ENCODE data around the gene CCDC149. TPM values are rescaled to one million over a fixed set of nuclear protein-coding genes. Genes with fewer than 3 reads are reported as not detected.

The CCDC149 gene
- total RNA-seq, 4 donors from 2014 or later = 2.8 to 10.0 (median 4.8) TPM

DNA sequence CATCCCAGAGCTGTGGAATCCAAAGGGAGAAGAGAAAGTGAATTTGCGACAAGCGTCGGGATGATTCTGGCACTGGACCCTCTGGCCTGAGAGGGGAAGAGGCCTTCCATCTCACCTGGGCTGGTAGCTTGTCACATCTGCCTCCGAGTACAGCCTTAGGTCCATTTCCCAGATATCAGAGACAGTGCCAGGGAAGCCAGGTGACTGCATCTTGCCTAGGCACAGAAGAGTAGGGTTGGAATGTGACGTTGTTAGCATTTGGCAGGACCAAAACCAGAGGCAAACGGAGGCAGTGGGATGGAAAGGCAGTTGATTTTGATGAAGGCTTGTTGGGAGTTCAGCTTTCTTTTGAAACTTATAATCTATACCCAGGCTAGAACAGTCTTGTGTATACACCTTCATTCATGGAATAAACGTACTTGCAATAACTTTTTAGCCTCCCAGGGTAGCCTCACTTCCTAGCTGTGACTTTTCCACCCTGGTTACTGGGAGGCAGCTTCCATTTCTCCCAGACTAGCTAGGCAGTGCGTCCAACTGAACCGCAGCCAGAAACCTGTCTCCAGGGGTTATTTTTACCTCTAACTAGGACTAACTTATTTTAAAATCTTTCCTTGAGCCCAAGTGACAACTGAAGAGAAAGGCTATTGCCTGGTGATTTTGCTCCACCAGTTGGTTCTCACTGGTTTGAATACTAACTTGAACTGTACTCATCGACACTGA is 111.5 kb downstream of the CCDC149 start:
- Histone ChIP-seq H3K4me1 (peaks cover 13 to 15% of the 10 kb centered on the region in 2 donors), H3K9me3 (no peaks in the 10 kb centered on the region), H3K27ac (no peak overlapping the region), H3K36me3 (no peaks in the 10 kb centered on the region), H3K4me3 (peak overlapping the region; percentile 33 to 44 (median 38)), H3K27me3 (peaks cover 0 to 13% (median 0%) of the 10 kb centered on the region in 3 donors)
- DNase-seq (no peak), ATAC-seq (peak in 1 of 2 donors; percentile 57)
- TF ChIP-seq, protein P1, sequence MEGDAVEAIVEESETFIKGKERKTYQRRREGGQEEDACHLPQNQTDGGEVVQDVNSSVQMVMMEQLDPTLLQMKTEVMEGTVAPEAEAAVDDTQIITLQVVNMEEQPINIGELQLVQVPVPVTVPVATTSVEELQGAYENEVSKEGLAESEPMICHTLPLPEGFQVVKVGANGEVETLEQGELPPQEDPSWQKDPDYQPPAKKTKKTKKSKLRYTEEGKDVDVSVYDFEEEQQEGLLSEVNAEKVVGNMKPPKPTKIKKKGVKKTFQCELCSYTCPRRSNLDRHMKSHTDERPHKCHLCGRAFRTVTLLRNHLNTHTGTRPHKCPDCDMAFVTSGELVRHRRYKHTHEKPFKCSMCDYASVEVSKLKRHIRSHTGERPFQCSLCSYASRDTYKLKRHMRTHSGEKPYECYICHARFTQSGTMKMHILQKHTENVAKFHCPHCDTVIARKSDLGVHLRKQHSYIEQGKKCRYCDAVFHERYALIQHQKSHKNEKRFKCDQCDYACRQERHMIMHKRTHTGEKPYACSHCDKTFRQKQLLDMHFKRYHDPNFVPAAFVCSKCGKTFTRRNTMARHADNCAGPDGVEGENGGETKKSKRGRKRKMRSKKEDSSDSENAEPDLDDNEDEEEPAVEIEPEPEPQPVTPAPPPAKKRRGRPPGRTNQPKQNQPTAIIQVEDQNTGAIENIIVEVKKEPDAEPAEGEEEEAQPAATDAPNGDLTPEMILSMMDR (IDR thresholded peaks at IDR 0.05 in 4 of 5, conservative IDR thresholded peaks at IDR 0.05 in 1 of 5) = no peak
- TF ChIP-seq POLR2A (IDR thresholded peaks at IDR 0.05) = no peak
- intact Hi-C loops (cut with DNase I; ENCODE audit: low total_unique reads) = no loop called here
- in situ Hi-C loops (cut with MboI; ENCODE audit: low sequenced_read_pairs in 4 of 4) = no loop called here

DNA sequence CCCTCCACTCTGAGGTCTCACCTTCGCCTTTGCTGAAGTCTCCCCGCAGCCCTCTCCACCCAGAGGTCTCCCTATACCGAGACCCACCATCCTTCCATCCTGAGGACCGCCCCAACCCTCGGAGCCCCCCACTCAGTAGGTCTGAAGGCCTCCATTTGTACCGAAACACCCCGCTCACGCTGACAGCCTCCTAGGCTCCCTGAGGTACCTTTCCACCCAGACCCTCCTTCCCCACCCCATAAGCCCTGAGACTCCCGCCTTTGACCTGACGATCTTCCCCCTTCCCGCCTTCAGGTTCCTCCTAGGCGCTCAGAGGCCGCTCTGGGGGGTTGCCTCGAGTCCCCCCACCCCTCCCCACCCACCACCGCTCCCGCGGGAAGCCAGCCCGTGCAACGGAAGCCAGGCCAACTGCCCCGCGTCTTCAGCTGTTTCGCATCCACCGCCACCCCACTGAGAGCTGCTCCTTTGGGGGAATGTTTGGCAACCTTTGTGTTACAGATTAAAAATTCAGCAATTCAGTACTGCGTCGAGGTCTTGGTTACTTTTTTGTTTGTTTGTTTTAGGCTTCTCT is 112.4 kb downstream of the CCDC149 start:
- Histone ChIP-seq H3K4me3 (peak overlapping the region; percentile 33 to 44 (median 38)), H3K27ac (no peak overlapping the region), H3K36me3 (no peaks in the 10 kb centered on the region), H3K4me1 (peaks cover 14 to 15% of the 10 kb centered on the region in 2 donors), H3K9me3 (no peaks in the 10 kb centered on the region), H3K27me3 (peaks cover 0 to 13% (median 0%) of the 10 kb centered on the region in 3 donors)
- in situ Hi-C loops (cut with MboI; ENCODE audit: low sequenced_read_pairs in 4 of 4) (no loop called here), intact Hi-C loops (cut with DNase I; ENCODE audit: low total_unique reads) (no loop called here)
- ATAC-seq (no peak), DNase-seq (no peak)
- TF ChIP-seq POLR2A (IDR thresholded peaks at IDR 0.05) = no peak
- TF ChIP-seq, protein P1 (IDR thresholded peaks at IDR 0.05 in 4 of 5, conservative IDR thresholded peaks at IDR 0.05 in 1 of 5) = no peak

DNA sequence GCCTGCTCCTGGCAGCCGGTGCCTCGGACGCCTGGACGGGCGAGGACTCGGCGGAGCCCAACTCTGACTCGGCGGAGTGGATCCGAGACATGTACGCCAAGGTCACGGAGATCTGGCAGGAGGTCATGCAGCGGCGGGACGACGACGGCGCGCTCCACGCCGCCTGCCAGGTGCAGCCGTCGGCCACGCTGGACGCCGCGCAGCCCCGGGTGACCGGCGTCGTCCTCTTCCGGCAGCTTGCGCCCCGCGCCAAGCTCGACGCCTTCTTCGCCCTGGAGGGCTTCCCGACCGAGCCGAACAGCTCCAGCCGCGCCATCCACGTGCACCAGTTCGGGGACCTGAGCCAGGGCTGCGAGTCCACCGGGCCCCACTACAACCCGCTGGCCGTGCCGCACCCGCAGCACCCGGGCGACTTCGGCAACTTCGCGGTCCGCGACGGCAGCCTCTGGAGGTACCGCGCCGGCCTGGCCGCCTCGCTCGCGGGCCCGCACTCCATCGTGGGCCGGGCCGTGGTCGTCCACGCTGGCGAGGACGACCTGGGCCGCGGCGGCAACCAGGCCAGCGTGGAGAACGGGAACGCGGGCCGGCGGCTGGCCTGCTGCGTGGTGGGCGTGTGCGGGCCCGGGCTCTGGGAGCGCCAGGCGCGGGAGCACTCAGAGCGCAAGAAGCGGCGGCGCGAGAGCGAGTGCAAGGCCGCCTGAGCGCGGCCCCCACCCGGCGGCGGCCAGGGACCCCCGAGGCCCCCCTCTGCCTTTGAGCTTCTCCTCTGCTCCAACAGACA is 113.1 kb downstream of the CCDC149 start:
- TF ChIP-seq POLR2A (IDR thresholded peaks at IDR 0.05) = no peak
- TF ChIP-seq, protein P1 (IDR thresholded peaks at IDR 0.05 in 4 of 5, conservative IDR thresholded peaks at IDR 0.05 in 1 of 5) = no peak
- in situ Hi-C loops (cut with MboI; ENCODE audit: low sequenced_read_pairs in 4 of 4) = loop anchor here in 2 of 4 donors (25.0 kb wide), 1 partner anchor 312 kb away; no protein-coding TSS in a partner anchor
- ATAC-seq = no peak
- DNase-seq = no peak
- Histone ChIP-seq H3K27me3 (peaks cover 0 to 13% (median 0%) of the 10 kb centered on the region in 3 donors), H3K4me1 (peaks cover 20% of the 10 kb centered on the region in 2 donors), H3K27ac (no peak overlapping the region), H3K4me3 (peak overlapping the region; percentile 33 to 44 (median 38)), H3K9me3 (no peaks in the 10 kb centered on the region), H3K36me3 (no peaks in the 10 kb centered on the region)
- intact Hi-C loops (cut with DNase I; ENCODE audit: low total_unique reads) = loop anchor here (10.0 kb wide), 1 partner anchor 315 kb away; no protein-coding TSS in a partner anchor

- H3K4me3 ChIP-seq = peak overlapping the region in 1 of 4 donors; percentile 44
- DNase-seq (no peak), ATAC-seq (no peak)
- intact Hi-C loops (cut with DNase I; ENCODE audit: low total_unique reads) (loop anchor here (10.0 kb wide), 1 partner anchor 314 kb away; no protein-coding TSS in a partner anchor), in situ Hi-C loops (cut with MboI; ENCODE audit: low sequenced_read_pairs in 4 of 4) (loop anchor here in 2 of 4 donors (25.0 kb wide), 1 partner anchor 312 kb away; no protein-coding TSS in a partner anchor)
- H3K27ac ChIP-seq = no peak overlapping the region
- H3K27me3 ChIP-seq = peaks cover 0 to 13% (median 0%) of the 10 kb centered on the region in 3 donors
- TF ChIP-seq, protein P1 (IDR thresholded peaks at IDR 0.05 in 4 of 5, conservative IDR thresholded peaks at IDR 0.05 in 1 of 5) = no peak
- no peak for TF ChIP-seq POLR2A (IDR thresholded peaks at IDR 0.05)
- peaks cover 24 to 25% of the 10 kb centered on the region in 2 donors for H3K4me1 ChIP-seq
- H3K9me3 ChIP-seq = no peaks in the 10 kb centered on the region
- H3K36me3 ChIP-seq = no peaks in the 10 kb centered on the region
Measured at GRCh38 chr4:24799196-24799543, 113.7 kb downstream of the CCDC149 start.
